NCI-H128 (cell line): Measurements from ENCODE around the gene C1orf167.

Source experiments
- DNase-seq: peaks from one replicate; lab custom pipeline; 2025; ENCODE audit not compliant: unreplicated experiment; lab: John Stamatoyannopoulos, UW

Gene C1orf167

GRCh38 chr1:11759791-11760190 is 2.2 kb upstream of the C1orf167 start:
- DNase-seq: no peak

GRCh38 chr1:11761285-11761684 is 708 bp upstream of the C1orf167 start:
- no peak for DNase-seq

DNA sequence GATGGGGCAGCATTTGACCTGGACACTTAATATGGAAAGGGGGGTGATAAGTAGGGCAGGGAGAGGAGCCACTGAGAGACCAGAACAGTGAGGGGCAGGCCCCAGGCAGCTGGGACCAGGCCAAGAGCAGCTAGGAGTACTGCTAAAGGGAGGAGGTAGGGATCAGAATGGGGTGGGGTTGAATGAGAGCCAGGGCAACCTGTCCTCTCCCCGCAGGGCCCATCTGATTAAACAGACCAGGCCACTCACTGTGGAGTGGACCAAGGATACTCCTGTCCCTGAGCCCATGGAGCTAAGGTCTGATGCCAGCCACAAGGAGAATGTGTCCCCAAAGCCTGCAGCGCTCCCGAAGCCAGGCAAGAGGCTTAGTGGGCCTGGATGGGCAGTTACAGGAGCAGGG is 2.1 kb downstream of the C1orf167 start:
- no peak for DNase-seq

DNA sequence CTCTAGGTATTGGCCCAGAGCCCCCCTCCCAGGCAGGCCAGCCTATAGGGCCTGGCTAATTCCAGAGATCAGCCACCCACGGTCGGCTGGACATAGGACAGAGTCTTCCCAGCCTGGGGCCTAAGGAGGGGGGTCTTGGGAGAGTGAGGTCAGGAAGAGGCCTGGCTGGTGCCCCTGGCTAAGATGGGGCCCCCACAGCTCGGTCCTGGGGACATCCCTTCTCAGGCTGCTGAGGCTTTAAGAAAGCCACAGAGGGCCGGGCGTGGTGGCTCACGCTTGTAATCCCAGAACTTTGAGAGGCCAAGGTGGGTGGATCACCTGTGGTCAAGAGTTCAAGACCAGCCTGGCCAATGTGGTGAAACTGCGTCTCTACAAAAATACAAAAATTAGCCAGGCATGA is 2.5 kb downstream of the C1orf167 start:
- no peak for DNase-seq

DNA sequence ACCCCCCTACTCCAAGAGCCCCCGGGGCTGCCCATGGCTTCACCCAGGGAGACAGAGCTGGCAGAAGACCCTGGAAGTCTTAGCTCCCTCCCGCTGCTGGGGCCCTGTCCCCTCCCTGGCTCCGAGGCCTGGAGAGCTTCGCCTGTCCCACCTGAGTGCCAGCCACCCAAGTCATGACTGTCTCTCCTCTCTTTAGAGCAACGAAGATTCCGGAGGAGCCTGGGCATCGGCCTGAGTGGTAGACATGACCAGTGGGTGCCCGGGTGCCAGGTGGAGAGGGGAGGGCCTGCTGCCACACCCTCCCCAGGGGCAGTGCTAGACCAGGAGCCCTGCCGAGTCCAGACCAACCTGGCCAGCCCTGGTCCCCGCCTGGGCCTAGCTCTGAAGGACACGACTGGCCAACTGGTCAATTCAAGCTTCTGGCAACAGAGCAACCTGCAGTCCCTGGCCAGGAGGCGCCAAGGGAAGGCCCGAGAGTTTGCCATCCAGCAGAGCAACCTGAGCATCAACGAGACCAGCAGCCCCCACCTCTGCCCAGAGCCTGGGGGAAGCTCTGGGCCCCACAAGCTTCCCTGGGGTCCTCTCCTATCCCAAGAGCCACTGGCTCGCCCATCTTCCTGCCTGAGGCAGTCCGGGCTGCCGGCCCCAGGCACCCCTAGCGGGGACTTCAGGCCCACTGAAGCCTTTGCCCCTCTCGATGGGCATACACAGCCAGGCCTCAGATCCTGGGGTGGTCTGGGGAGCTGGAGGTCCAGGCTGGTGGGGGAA is 3.9 kb downstream of the C1orf167 start:
- no peak for DNase-seq

- DNase-seq: no peak
Measured at GRCh38 chr1:11766429-11766776, 4.4 kb downstream of the C1orf167 start.

GRCh38 chr1:11767922-11768704 is 6.1 kb downstream of the C1orf167 start:
- no peak for DNase-seq

DNA sequence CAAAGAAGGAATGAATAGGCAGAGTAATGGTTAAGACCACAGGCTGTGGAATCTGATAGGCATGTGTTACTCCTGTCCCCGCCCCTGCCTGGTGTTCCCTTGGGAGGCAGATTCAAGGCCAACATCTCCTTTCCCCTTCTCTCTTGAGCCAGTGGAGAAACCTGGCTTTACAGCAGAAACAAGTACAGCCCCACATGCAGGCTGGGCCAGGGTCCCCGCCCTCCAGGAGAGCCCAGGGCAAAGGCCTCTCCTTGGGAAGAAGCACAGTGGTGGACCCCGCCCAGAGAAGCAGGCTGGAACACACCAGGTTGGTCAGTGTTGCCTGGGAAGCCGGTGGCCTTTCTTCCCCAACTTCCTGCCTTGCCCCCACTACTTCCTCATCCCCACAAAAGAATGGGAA is 6.8 kb downstream of the C1orf167 start:
- DNase-seq: no peak

GRCh38 chr1:11769274-11769673 is 7.3 kb downstream of the C1orf167 start:
- no peak for DNase-seq

DNA sequence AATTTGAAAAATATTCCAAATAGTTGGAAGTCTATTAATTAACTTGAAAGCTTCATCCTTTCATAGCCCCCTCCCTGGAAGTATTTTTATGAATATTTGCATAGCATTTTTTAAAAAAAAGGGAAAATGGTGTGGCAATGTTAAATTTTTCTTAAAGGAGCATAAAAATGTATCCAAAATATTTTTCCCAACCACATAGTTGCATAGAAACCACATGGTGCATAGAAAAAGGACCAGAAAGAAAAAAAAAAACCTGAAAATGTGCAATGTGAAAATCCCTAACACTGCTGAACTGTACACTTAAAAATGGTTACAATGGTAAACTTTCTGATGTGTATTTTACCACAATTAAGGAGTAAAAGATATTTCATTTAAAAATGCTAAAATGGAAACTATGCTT is 8.0 kb downstream of the C1orf167 start:
- DNase-seq: no peak

DNA sequence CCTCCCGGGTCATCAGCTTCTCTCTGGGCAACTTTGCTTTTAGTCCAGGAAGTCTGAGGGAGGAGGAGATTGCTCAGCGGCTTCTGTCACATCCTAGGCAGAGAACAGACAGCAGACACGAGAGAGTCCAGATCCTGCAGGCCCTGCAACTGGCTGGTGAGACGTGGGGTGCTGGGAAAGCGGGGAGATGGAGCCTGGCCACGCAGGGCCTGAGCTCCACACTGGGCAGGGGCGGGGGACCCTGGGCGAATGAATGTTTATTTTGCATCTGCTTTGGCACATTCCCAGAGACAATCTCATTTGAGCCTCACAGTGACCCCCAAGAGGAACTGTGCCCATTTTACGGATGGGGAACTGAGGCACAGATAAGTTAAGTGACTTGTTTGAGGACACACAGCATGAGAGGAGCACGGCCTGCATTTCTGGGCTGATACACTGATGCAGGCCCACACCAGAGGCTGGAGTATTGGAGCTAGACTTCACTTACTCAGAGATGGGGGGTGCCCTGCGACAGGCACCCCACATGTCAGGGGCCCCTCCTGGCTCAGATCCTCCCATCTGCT is 9.6 kb downstream of the C1orf167 start:
- no peak for DNase-seq

DNA sequence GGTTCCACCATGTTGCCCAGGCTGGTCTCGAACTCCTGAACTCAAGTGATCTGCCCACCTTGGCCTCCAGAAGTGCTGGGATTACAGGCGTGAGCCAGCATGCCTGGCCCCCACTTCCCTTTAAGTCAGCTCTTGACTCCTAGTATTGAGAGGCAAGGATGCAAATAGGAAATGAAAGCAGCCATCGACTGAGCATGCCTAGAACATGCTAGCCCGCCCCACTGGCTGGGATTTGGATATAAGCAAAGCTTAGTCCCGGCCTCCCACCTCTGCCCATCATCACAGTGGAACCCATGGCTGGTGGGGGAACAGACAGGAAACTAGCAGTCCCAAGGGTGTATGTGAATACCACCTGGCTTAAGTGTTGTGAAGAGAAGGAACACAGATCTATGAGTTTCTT is 10.5 kb downstream of the C1orf167 start:
- DNase-seq: no peak

DNA sequence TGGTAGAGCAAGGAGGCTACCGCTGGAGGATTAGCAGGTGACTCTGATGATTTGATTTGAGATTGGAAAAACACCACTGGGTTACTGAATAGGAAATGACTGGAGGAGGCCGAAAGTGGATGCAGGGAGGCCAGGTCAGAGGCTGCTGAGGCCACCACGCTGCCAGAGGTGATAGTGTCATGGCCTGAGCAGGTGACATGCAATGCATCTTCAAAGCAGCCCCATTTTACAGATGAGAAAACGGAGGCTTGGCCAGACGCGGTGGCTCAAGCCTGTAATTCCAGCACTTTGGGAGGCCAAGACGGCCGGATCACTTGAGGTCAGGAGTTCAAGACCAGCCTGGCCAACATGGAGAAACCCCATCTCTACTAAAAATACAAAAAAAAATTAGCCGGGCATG is 12.8 kb downstream of the C1orf167 start:
- no peak for DNase-seq

GRCh38 chr1:11777658-11778322 is 15.8 kb downstream of the C1orf167 start:
- no peak for DNase-seq

DNA sequence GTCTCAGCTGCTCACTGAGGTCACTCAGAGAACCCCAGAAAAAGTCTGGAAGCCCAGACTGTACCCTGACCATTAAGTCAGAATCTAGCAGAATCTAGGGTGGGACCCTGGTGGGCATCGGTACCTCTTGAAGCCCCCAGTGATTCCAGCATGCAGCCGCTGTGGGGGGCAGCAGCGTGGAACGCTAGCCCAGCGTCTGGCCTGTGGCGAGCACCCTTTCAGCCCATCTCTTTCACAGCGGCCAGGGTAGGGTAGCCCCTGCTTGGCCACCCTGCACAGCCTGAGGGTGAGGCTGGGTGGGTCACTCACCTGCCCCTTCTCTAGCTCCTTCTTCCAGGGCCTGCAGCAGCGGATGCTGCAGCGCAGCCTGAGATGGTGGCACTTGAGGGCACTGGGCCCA is 16.3 kb downstream of the C1orf167 start:
- no peak for DNase-seq

DNA sequence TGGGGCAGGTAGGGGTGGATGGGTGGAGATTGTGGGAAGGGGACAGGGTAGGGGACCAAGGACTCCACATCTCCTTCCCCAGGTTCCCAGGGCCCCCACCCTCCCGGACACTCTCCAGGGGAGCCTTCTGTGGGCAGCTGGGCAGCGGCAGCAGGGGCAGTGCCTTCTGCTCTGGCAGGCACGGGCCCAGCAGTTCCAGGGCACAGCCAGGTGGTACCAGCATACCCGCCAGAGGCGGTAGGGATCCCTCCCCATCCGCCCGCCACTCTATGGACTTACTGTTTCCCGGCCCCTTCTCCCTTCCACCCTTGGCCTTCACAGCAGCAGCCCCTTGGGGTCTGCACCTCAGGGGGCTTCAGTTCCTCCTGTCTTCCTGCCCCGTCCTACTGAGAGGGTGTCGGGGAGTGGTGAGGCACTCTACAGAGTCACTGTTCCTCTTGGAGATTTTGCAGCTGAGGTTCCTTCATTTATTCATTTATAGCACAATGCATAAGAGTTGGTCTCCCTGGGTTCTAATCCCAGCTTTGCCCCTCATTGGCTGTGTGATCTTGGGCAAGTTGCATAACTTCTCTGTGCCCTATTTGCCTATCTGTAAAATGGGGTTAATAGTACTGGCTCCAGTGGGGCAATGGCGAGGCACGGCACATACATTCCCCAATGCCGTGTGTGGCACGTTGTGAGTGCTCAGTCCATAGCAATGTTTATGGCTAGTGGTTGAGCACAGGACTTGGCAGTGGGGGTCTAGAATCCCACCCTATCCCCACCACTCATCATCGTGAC is 17.0 kb downstream of the C1orf167 start:
- DNase-seq: no peak

DNA sequence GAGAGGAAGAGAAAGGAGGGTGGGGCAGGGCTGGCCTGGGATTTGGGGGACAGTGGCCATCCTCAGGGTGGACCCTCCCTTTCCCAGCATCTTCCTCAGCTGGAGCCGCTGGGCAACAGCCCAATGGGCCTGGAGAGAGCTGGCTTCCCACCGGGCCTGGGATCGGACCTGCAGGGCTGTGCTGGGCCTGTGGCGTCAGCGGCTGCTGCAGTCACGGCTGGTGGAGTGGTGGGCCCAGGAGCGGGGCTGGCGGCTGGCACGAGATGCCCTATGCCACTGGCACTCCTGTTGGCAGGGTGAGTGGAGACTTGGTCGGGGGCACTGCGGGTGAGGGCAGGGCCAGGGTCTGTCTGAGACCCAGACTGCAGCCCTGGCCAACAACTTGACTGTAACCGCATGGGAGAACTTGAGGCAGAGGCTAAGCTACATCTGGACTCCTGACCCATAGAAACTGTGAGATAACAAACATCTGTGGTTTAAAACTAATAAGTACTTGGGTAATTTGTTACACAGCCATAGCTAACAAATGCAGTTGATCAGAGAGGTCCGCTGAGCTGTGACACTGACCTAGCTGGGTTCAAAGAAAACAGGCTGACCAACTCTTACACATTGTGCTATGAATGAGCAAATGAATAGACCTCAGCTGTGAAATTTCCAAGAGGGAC is 17.9 kb downstream of the C1orf167 start:
- DNase-seq: no peak

DNA sequence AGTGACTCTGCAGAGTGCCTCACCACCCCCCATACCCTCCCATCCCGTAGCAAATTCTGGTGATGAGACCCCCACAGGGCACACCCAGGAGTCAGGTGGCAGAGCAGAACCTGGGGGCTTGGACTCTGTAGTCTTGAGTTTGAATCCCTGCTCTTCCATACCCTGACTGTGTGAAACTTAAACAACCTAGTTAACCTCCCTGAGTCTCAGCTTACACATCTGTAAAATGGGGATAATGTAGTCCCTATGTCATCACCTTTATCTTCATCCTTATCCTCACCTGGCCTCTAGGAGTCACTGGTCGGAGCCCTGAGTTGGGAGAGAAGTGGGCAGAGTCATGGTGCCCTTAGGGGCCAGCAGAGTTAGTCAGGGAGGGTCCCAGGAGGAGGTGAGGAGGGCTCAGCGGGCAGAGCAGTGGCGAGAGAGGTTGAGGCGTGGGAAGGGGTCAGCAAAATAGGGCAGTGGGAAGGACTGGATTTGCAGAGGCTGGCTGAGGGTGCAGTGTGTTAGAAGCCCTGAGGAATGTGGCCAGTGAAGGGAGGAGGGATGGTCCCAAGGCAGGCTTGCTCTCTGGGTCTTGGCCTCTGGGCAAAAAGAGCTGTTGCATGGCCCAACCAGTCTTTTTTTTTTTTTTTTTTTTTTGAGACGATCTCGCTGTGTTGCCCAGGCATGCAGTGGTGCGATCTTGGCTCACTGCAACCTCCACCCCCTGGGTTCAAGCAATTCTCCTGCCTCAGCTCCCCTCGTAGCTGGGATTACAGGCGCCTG is 18.6 kb downstream of the C1orf167 start:
- no peak for DNase-seq

GRCh38 chr1:11781297-11781696 is 19.3 kb downstream of the C1orf167 start:
- no peak for DNase-seq
